Activated naive CD4-positive, alpha-beta T cell treated with anti-CD3 and anti-CD28 coated beads, Interleukin-2, amount 50 U/mL, for 16 hours (primary cell): ENCODE data around the gene OPCML.

Experiments used
- DNase-seq: peaks from one replicate; pipeline ENCODE4 v3.0.0-alpha.2; 2020

OPCML gene

DNA sequence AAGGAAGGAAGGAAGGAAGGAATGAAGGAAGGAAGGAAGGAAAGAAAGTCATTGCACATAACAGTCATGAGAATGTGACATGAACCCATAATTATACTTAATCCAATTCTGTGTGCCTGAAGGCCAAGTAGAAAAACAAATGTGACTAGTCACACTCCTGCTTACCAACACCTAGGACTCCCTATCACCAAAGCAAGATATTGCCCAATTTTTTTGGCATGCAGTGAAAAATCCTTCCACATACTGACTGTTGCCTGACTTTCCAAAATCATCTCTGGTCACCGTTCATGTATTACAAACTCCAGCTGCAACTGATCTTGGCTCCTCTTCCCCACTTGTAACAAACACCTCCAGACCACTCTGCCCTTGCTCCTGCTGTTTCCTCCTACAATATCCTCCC lies 516.8 kb downstream of the OPCML start:
- DNase-seq: no peak

DNA sequence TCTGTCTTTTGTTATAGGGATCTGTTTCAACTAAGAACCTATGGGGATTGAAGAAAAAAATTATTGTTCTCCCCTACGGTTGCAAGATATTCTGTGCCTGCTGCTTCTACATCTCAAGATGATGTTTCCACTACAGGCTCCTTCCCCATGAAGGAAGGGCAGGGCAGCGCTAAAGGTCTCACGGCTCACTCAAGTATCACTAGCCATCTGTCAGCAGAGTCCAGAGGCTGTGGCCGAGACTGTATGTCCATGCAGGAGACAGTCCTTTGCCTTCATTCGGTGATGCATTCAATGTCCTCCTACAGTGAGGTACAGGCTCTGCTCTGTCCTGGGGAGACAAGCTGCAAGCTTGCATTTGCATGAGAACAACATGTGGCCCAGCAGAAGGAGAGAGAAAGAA lies 518.0 kb downstream of the OPCML start:
- DNase-seq: no peak

- no peak for DNase-seq
Measured at GRCh38 chr11:133012803-133013202, 519.5 kb downstream of the OPCML start.

- no peak for DNase-seq
Measured at GRCh38 chr11:133011604-133012003, 520.7 kb downstream of the OPCML start.

- DNase-seq: no peak
Measured at GRCh38 chr11:133007027-133007584, 525.2 kb downstream of the OPCML start.

DNA sequence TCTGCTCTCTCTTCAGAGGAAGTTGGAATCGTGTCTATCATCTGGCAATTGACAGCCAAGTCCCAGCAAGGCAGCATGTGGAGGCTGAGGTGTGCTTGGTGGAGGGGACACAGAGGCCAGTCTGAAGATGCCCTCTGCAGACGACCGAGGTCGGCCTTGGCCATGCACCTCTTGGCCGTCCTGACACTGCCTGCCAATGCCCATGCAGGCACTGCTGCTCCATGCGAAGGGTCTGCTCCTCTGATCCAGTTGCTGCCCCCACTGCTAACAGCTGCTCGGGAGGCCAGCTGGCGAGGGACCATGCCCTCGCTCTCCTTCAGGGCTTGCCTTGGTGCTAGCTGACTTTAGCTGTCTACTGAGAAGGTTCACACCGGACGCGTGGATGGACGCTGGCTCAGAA lies 527.9 kb downstream of the OPCML start:
- DNase-seq: no peak

- no peak for DNase-seq
Measured at GRCh38 chr11:132999516-132999915, 532.8 kb downstream of the OPCML start.

- no peak for DNase-seq
Measured at GRCh38 chr11:132999031-132999430, 533.3 kb downstream of the OPCML start.

- no peak for DNase-seq
Measured at GRCh38 chr11:132997396-132997795, 534.9 kb downstream of the OPCML start.

GRCh38 chr11:132994966-132995365 lies 537.3 kb downstream of the OPCML start:
- DNase-seq: no peak

GRCh38 chr11:132993991-132994502 lies 538.3 kb downstream of the OPCML start:
- no peak for DNase-seq

DNA sequence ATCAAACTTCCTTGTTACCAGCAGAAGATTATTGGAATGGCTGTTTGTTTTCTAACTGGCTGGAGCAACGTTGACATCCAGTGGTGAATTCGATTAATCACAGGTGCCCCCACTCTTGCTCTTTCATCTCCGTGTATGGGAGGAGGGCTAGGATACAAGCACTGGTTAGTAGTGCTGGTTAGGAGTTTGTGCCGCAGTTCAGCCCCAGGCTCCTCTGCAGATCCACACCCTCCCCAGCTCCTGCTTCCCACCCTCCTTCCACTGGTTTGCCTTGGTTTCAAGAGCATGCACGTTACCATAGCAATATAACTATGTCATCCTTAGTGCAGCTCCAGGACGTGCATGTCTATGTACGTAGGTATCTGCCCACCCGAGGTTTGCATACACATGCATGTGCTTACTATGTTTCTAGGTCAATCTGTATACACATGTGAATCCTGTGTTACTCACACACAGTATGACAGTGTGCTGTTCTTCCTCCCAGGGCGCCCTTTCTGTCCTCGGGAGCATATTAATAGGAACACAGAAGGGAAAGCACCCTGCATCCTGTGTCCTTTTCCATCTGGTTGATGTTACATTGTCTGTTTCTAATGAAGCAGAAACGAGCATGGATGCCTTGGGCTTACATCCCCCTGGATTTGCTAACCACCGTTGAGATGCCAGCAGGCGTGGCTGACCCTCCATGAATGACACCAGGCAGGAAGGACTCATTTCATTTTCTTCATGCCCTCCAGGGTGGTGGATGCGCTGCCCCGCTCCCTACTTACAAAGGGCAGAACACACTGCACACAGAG lies 539.3 kb downstream of the OPCML start:
- DNase-seq: no peak

DNA sequence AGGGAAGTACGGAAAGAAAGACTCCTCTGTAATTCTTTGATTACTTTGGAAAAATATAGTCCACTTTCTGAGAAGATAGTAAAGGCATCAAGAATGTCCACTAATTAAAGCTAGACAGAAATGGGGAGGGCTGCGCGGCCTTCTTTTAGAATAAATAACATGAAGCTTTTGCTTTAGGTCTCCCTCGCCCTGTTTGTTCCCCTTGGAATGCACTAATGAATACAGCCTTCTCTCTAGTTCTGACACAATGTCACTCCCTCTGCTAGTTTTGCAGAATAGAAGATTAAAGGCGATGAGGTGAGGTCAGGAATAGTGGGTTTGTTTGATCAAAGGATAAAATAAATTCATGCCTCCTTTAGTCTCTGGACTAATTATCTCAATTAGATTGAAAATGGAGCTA lies 543.9 kb downstream of the OPCML start:
- DNase-seq: no peak

DNA sequence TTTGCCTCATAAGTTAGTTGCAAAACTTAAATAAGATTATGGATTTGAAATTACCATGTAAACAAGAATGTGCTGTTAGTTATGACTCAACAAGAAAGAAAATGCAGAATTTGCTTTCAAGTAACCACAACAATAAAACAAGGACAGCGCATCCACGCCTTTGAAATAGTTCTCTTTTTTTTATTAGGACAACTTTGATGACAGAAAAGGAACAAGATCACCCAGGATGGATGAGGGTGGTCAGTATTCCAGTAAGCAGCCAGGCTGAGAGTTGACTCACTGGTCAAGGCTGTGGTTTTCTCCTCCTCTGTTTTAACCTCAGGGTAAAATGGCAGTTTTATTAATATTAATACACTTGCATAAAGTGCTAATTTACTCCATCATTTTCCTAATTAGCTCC lies 544.4 kb downstream of the OPCML start:
- no peak for DNase-seq

- DNase-seq: no peak
Measured at GRCh38 chr11:132983641-132983978, 548.7 kb downstream of the OPCML start.

DNA sequence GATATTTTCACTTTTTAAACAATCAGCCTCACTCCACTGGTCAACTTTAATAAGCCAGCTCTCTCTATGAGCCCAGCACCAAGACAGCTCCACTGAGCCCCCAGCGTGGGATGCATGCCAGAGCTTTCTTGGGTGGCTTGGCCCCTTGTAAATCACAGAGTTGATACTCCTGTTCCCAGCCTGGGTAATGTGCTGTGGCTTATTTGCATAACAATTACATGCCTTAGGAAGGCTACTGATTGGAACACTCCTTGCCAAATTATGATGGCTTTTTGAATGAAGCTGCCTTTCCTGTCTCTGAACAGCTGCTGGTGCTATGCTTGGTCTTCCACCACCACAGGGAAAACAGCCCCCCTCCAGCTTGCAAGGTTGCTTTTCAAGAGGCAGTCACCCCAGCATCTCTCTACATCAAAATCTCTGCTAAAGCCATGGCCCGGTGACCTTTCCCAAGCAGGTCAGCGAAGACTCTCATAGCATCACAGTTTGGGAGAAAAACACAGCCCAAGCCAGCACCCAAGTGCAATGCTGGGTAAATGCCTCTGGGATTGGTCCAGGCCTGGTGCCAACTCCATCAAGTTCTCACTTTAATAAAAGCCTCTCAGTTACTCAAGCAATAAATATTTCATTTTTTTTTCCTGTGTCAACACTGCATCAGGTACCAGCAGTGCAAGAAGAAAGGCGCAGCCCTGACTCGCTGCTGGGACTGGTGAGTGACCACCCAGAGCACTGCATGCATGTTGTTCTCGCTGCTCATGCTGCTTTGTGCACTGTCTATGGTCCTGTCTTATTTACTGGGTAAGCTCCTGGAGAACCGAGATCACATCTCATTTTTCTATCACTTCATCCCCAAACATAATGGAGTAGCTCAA lies 549.3 kb downstream of the OPCML start:
- no peak for DNase-seq

DNA sequence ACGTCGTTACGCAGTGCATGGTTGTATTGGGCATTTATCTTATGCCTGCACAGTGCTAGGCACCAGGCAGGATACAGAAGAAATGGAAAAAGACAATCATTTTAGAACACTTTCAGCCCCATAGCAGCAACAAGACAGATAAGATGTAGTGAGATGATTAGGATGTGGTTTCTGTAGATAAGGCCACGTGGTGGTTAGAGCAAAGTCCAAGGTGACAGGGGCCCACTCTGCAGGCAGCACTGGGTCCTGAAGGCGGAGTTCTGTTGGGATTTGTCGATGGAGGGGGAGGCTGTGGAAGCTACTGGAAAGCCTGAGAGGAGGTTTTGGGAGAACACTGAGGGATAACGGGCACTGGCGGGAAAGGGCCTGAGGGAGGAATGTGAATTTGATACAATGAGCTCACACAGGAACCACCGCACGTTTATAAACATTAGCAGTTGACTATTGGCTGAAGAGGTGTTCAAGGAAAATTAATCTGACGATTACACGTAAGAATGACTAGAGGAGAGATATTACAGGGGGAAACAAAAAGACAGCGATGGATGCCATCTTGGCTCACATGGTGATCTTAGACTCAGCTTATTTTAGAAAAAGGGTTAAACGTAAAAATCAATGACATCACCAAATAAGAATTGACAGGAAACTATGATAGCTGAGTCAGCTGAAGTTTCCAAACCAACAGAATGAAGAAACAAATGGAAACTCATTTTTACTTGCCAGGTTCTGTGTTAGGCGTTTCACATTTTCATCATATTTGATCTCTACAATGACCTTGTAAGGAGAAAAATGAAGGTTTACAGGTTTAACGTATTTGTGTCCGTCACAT lies 551.0 kb downstream of the OPCML start:
- DNase-seq: no peak

DNA sequence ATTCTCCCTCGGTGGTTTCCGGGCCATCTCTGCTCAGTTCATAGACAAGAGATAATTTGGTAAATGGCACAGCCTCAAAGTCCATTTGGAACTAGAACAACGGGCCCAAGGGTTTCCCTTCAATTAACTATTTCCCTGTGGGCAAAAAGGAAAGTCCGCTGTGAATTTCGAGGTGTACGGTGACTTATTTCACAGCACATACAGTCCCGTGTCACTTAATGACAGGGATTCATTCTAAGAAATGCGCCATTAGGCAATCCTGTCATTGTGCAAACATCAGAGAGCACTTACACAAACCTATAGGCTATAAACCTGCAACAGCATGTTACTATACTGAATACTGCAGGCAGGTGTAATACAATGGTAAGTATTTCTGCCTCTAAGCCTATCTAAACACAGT lies 551.6 kb downstream of the OPCML start:
- no peak for DNase-seq

GRCh38 chr11:132977746-132978145 lies 554.6 kb downstream of the OPCML start:
- DNase-seq: no peak

DNA sequence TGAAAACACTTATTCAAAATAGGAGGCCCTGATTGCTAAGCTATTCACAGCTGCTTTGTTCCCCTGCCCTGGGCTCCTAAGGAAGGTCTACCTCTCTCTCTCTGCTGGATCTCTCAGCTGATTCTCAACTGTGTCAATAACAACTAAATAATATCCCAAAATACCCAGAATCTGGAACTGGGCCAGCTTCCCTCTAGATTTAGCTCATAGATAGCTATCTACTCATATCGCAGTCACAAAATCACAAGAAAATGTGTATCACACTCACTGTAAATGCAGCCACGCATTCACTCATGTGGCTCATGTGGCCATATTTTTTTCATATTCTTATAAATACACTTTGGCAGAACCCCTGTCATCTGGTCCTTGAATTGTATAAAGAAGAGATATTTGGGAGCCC lies 555.1 kb downstream of the OPCML start:
- no peak for DNase-seq

DNA sequence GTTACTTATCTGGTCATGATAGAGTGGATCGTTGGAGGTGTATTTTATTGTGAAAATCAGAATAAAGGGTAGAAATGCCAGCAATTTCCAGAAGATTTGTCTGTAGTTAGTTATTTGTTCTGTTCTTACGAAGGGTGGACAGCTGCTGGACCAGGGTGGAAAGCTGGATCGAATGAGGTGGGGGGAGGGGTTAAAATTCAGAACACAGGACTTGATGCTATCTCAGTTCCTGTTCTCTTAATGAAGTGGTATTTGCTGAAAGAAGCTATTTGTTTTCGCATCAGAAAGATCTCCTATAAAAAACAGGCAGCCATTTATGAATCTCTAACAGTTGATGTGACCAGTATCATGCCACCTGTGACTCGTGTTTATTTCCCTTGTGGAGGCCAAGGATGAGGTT lies 556.2 kb downstream of the OPCML start:
- no peak for DNase-seq

DNA sequence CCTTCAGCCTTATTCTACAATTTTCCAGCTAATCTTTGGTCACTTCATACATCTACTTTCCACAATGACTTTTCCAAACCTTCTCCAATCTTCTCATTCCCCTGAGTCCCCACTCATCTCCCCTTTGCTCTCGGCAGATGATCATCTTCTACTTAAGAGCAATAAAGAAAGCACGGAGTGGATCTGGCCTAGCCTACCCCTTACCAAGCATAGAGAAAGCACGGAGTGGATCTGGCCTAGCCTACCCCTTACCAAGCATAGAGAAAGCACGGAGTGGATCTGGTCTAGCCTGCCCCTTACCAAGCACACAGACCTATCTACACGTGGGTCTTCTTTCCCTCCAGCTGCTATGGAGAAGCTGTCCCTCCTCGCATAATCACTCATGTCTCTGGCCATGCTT lies 558.6 kb downstream of the OPCML start:
- no peak for DNase-seq

GRCh38 chr11:132972565-132972964 lies 559.7 kb downstream of the OPCML start:
- no peak for DNase-seq
